GM19324 (cell line): Measurements from ENCODE around the gene SARDH.

Experiments
- ATAC-seq: cut with Tn5 transposase; IDR thresholded peaks from one replicate; pipeline ENCODE4 v1.9.1; 2021; ENCODE audit warnings: mild to moderate bottlenecking, moderate library complexity; ENCODE audit not compliant: unreplicated experiment, low FRiP score

Gene SARDH

GRCh38 chr9:133654736-133655657, 83.2 kb downstream of the SARDH start:
- no peak for ATAC-seq

GRCh38 chr9:133653638-133654037, 84.5 kb downstream of the SARDH start:
- ATAC-seq, result no peak

GRCh38 chr9:133650026-133650425, 88.1 kb downstream of the SARDH start:
- ATAC-seq, result no peak

GRCh38 chr9:133649194-133649593, 89.0 kb downstream of the SARDH start:
- ATAC-seq, result no peak

- ATAC-seq, result no peak
Observed at GRCh38 chr9:133647765-133648469, 90.2 kb downstream of the SARDH start.

- ATAC-seq, result no peak
Observed at GRCh38 chr9:133647148-133647547, 91.0 kb downstream of the SARDH start.

- no peak for ATAC-seq
Observed at GRCh38 chr9:133645021-133645765, 93.0 kb downstream of the SARDH start.

- no peak for ATAC-seq
Observed at GRCh38 chr9:133643978-133644760, 94.0 kb downstream of the SARDH start.

GRCh38 chr9:133643362-133643755, 94.8 kb downstream of the SARDH start:
- ATAC-seq, result no peak

GRCh38 chr9:133642708-133643361, 95.3 kb downstream of the SARDH start:
- no peak for ATAC-seq

- no peak for ATAC-seq
Observed at GRCh38 chr9:133641861-133642595, 96.1 kb downstream of the SARDH start.

GRCh38 chr9:133641396-133641655, 96.8 kb downstream of the SARDH start:
- no peak for ATAC-seq

- ATAC-seq, result no peak
Observed at GRCh38 chr9:133640580-133641395, 97.4 kb downstream of the SARDH start.

- no peak for ATAC-seq
Observed at GRCh38 chr9:133640160-133640559, 98.0 kb downstream of the SARDH start.

- ATAC-seq, result no peak
Observed at GRCh38 chr9:133639613-133640012, 98.5 kb downstream of the SARDH start.

GRCh38 chr9:133638711-133639110, 99.4 kb downstream of the SARDH start:
- no peak for ATAC-seq

GRCh38 chr9:133638076-133638475, 100.1 kb downstream of the SARDH start:
- no peak for ATAC-seq

GRCh38 chr9:133637451-133638055, 100.6 kb downstream of the SARDH start:
- no peak for ATAC-seq
